ENCODE results near the gene GALK2. TPM values are rescaled to one million over a fixed set of nuclear protein-coding genes. Genes with fewer than 3 reads are reported as not detected.

GALK2 gene
- total RNA-seq, 1 donor from 2014 or later = 23.5 TPM

DNA sequence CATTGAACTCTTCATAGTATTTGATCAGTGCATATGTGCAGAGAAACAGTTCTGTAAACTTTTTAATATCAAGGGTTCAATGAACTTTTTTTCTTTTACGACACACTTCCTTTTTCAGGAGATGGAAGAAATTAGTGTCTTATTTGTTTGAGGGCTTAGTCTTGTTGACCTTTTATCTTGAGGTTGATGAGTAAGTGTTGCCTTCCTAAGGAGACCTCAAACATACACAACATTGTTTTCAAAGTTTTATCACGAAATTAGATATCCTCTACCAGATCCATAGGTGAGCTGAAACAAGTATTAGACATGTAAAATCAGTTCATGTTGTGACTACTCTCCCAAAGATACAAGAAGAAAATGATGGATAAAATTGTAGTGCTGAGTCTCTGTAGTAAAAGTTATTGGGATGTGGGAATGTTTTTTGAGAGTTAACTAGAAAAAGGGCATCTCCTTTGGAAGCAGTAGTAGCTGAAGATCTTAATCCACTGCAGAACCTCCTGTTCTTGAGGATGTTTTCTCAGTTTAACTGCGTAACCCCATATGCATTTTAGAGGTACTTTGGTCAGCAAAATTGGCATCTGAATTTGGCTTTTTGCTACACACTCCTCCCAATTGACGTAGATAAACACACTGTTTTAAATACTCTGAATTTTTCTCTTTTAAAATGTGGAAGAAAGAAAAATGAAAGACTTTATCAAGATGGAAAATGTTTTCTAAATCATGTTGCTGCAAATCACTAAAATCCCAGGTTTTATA, 116.8 kb downstream of the GALK2 start:
- peak overlapping the region; percentile 9 for H3K4me3 Mint-ChIP-seq
- intact Hi-C loops (cut with micrococcal nuclease) = loop anchor here (1.0 to 5.0 kb wide), 6 partner anchors 40 to 975 kb away; partner anchors contain the start of genes COPS2, DTWD1 and FAM227B
- DNase-seq (ENCODE audit: low spot score) = no peak
- H3K27me3 Mint-ChIP-seq (ENCODE audit: insufficient read depth) = no peaks in the 10 kb centered on the region
- H3K4me1 Mint-ChIP-seq (ENCODE audit: low read depth) = peaks cover 55% of the 10 kb centered on the region
- H3K9me3 Mint-ChIP-seq = peaks cover 14% of the 10 kb centered on the region
- peaks cover 63% of the 10 kb centered on the region for H3K36me3 Mint-ChIP-seq (ENCODE audit: low read depth)
- peak overlapping the region; percentile 85 for H3K27ac Mint-ChIP-seq

DNA sequence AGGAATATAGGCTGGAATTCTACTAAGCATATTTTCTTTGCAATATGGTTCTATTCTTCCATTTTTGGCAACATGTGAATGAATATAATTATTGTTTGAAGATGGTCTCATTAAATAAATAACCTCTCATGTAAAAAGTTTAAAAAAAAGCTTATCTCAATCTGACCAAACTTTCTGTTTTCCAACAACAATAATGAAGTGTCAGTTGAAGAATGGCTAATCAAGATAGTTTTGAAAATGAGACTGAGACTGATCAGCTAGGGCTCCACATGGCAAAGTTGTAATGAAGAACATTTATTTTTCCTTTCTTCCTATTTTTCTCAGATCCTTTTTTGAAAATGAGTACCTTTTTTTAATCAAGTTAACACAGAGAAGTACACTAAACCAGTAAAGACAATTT, 117.4 kb downstream of the GALK2 start:
- Mint-ChIP-seq H3K36me3 (ENCODE audit: low read depth) (peaks cover 65% of the 10 kb centered on the region), H3K27me3 (ENCODE audit: insufficient read depth) (no peaks in the 10 kb centered on the region), H3K4me3 (no peak overlapping the region), H3K27ac (peak overlapping the region; percentile 82), H3K9me3 (peaks cover 14% of the 10 kb centered on the region), H3K4me1 (ENCODE audit: low read depth) (peaks cover 56% of the 10 kb centered on the region)
- intact Hi-C loops (cut with micrococcal nuclease) = loop anchor here (5.0 kb wide), 5 partner anchors 40 to 975 kb away; partner anchors contain the start of genes COPS2, DTWD1 and FAM227B
- no peak for DNase-seq (ENCODE audit: low spot score)

DNA sequence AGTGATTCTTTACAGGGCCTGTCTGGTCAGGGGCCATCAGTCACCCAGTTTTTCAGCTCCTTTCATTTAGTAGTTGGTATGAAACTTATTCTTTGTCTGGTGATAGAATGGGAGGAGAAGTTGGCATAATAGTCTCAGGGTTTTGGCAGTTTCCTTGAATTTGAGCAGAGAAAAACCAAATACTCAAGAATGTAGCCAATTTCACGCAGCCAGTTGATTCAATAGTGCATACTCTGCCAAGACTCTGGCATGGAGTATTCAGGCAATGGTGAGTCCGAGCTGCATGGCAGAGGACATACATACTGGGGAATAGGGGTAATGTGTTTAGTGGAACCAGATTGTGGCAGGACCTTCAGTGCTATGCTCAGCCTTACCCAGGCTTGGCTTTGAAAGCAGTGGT, 118.3 kb downstream of the GALK2 start:
- peaks cover 56% of the 10 kb centered on the region for H3K4me1 Mint-ChIP-seq (ENCODE audit: low read depth)
- H3K4me3 Mint-ChIP-seq = no peak overlapping the region
- intact Hi-C loops (cut with micrococcal nuclease) = loop anchor here (5.0 kb wide), 5 partner anchors 39 to 974 kb away; partner anchors contain the start of genes COPS2, DTWD1 and FAM227B
- H3K27ac Mint-ChIP-seq = peak overlapping the region; percentile 82
- no peak for DNase-seq (ENCODE audit: low spot score)
- no peaks in the 10 kb centered on the region for H3K27me3 Mint-ChIP-seq (ENCODE audit: insufficient read depth)
- H3K36me3 Mint-ChIP-seq (ENCODE audit: low read depth) = peaks cover 62% of the 10 kb centered on the region
- H3K9me3 Mint-ChIP-seq = peaks cover 14% of the 10 kb centered on the region

DNA sequence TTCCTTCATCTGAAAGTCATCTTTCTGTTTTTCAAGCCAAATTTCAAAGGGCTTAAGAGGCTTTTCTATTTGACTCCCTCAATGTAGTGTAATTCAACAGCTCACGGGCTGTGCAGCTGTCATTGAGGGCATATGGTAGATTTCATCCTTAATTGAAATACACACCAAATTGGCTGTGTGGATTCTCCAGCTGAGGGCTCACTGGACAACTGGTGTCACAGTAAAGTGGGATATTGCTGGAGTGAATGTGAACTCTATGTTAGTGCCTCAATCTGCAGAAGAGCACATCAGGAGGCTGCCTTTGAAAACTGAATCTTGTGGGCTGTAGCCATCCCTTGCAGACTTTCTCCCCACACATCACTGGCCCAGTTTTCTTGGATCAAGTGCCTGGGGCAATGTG, 120.1 kb downstream of the GALK2 start:
- peaks cover 53% of the 10 kb centered on the region for H3K36me3 Mint-ChIP-seq (ENCODE audit: low read depth)
- DNase-seq (ENCODE audit: low spot score) = no peak
- intact Hi-C loops (cut with micrococcal nuclease) = no loop called here
- peaks cover 54% of the 10 kb centered on the region for H3K4me1 Mint-ChIP-seq (ENCODE audit: low read depth)
- no peaks in the 10 kb centered on the region for H3K27me3 Mint-ChIP-seq (ENCODE audit: insufficient read depth)
- no peak overlapping the region for H3K4me3 Mint-ChIP-seq
- H3K27ac Mint-ChIP-seq = peak overlapping the region; percentile 11
- peaks cover 10% of the 10 kb centered on the region for H3K9me3 Mint-ChIP-seq

DNA sequence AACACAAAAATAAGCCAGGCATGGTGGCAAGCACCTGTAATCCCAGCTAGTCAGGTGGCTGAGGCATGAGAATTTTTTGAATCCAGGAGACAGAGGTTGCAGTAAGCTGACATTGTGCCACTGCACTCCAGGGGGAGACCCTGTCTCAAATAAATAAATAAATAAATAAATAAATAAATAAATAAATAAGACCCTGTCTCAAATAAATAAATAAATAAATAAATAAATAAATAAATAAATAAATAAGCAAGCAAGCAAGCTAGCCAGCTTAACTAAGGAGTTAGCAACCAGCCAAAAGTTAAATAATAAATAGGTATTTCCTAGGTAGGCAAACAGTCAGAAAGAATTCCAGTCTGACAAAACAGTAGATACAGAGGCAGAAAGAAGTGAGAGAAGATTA, 123.9 kb downstream of the GALK2 start:
- Mint-ChIP-seq H3K4me1 (ENCODE audit: low read depth) (peaks cover 16% of the 10 kb centered on the region), H3K36me3 (ENCODE audit: low read depth) (peaks cover 37% of the 10 kb centered on the region), H3K27me3 (ENCODE audit: insufficient read depth) (no peaks in the 10 kb centered on the region), H3K9me3 (peaks cover 3% of the 10 kb centered on the region), H3K4me3 (no peak overlapping the region), H3K27ac (no peak overlapping the region)
- DNase-seq (ENCODE audit: low spot score) = no peak
- intact Hi-C loops (cut with micrococcal nuclease) = no loop called here

DNA sequence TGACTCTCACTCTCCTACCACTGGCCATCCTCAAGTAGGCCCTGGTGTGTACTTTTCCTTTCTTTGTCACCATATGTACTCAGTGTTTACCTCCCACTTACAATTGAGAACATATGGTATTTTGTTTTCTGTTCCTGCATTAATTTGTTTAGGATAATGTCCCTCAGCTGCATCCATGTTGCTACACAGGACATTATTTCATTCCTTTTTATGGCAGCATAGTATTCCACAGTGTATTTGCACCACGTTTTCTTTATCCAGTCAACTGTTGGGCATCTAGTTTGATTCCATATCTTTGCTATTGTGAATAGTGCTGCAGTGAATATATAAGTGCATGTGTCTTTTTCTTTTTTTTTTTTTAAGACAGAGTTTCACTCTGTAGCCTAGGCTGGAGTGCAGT, 126.2 kb downstream of the GALK2 start:
- intact Hi-C loops (cut with micrococcal nuclease) = no loop called here

DNA sequence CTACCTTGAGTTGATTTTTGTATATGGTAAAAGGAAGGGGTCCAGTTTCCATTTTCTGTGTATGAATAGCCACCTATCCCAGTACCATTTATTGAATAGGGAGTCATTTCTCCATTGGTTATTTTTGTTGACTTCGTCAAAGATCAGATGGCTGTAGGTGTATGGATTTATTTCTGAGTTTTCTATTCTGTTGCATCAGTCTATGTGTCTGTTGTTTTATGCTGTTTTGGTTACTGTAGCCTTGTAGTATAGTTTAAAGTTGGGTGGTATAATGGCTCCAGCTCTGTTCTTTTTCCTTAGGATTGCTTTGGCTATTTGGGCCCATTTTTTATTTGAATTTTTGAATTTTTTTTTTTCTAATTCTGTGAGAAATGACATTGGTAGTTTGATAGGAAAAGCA, 127.5 kb downstream of the GALK2 start:
- Mint-ChIP-seq H3K27me3 (ENCODE audit: insufficient read depth) (no peaks in the 10 kb centered on the region), H3K4me3 (no peak overlapping the region), H3K27ac (no peak overlapping the region), H3K4me1 (ENCODE audit: low read depth) (no peaks in the 10 kb centered on the region), H3K36me3 (ENCODE audit: low read depth) (peaks cover 23% of the 10 kb centered on the region), H3K9me3 (peaks cover 15% of the 10 kb centered on the region)
- intact Hi-C loops (cut with micrococcal nuclease) = no loop called here
- DNase-seq (ENCODE audit: low spot score) = no peak

More for the DNA sequence above, 126.2 kb downstream of the GALK2 start:
- no peak for DNase-seq (ENCODE audit: low spot score)
- Mint-ChIP-seq H3K4me1 (ENCODE audit: low read depth) (peaks cover 7% of the 10 kb centered on the region), H3K9me3 (peaks cover 15% of the 10 kb centered on the region), H3K27ac (no peak overlapping the region), H3K4me3 (no peak overlapping the region), H3K27me3 (ENCODE audit: insufficient read depth) (no peaks in the 10 kb centered on the region), H3K36me3 (ENCODE audit: low read depth) (peaks cover 30% of the 10 kb centered on the region)

DNA sequence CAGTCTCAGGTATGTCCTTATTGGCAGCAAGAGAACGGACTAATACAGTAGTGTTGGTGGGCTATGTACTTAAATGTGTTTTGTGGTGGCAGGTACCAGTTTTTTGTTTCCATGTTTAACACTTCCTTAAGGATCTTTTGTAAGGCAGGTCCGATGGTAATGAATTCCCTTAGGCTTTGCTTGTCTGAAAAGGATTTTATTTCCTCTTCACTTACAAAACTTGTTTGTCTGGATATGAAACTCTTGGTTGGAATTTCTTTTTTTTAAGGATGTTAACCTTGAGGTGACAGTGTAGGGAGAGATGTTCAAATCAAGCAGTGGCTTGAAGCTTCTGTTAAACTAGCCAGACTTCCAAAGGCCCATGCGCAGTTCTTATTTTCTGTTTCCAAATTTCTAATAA, 130.8 kb downstream of the GALK2 start:
- peaks cover 26% of the 10 kb centered on the region for H3K36me3 Mint-ChIP-seq (ENCODE audit: low read depth)
- no peaks in the 10 kb centered on the region for H3K27me3 Mint-ChIP-seq (ENCODE audit: insufficient read depth)
- H3K9me3 Mint-ChIP-seq = peaks cover 15% of the 10 kb centered on the region
- intact Hi-C loops (cut with micrococcal nuclease) = no loop called here
- no peak overlapping the region for H3K27ac Mint-ChIP-seq
- H3K4me3 Mint-ChIP-seq = no peak overlapping the region
- H3K4me1 Mint-ChIP-seq (ENCODE audit: low read depth) = no peaks in the 10 kb centered on the region
- no peak for DNase-seq (ENCODE audit: low spot score)

DNA sequence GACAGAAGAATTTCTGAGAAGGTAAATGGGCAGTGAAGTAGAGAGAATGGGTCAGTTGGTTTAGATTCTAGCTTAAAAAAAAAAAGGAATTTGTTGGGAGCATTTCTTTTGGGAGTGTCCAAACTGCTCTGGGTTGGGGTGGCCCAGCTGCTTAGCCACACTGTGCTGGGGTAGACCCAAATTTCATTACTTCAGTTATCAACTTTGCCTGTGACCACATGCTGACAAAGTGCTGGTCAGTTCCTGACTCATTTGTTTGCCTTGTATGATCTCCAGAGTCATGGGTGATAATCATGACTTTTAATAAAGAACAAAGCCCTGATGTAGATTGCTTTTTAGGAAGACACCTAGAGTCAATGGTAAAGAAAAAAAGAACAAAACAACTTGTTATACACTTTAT, 131.5 kb downstream of the GALK2 start:
- H3K27me3 Mint-ChIP-seq (ENCODE audit: insufficient read depth) = no peaks in the 10 kb centered on the region
- no peak for DNase-seq (ENCODE audit: low spot score)
- peaks cover 15% of the 10 kb centered on the region for H3K9me3 Mint-ChIP-seq
- intact Hi-C loops (cut with micrococcal nuclease) = no loop called here
- no peaks in the 10 kb centered on the region for H3K4me1 Mint-ChIP-seq (ENCODE audit: low read depth)
- H3K27ac Mint-ChIP-seq = no peak overlapping the region
- peaks cover 22% of the 10 kb centered on the region for H3K36me3 Mint-ChIP-seq (ENCODE audit: low read depth)
- H3K4me3 Mint-ChIP-seq = no peak overlapping the region

DNA sequence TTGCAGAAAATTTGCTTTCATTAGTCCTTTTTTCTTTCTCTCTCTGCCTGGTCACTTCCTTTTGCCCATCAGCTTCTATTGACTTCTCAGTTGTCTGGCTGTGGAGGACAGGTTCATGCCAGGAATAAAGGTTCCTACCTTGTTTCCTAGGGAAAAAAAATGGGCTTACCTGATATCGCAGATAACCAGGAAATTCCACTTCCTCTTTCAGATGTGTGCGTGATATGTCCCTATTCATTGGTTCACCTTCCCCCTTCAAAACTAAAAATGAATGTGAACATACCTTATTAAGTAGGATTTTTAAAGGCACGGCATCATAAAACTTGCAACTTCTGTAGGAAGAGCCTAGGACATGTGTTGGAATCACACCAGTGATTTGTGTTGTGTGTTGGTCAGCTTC, 133.0 kb downstream of the GALK2 start:
- no peak for DNase-seq (ENCODE audit: low spot score)
- no peaks in the 10 kb centered on the region for H3K27me3 Mint-ChIP-seq (ENCODE audit: insufficient read depth)
- peaks cover 25% of the 10 kb centered on the region for H3K36me3 Mint-ChIP-seq (ENCODE audit: low read depth)
- no peak overlapping the region for H3K4me3 Mint-ChIP-seq
- H3K4me1 Mint-ChIP-seq (ENCODE audit: low read depth) = no peaks in the 10 kb centered on the region
- intact Hi-C loops (cut with micrococcal nuclease) = no loop called here
- H3K27ac Mint-ChIP-seq = no peak overlapping the region
- H3K9me3 Mint-ChIP-seq = peaks cover 15% of the 10 kb centered on the region

DNA sequence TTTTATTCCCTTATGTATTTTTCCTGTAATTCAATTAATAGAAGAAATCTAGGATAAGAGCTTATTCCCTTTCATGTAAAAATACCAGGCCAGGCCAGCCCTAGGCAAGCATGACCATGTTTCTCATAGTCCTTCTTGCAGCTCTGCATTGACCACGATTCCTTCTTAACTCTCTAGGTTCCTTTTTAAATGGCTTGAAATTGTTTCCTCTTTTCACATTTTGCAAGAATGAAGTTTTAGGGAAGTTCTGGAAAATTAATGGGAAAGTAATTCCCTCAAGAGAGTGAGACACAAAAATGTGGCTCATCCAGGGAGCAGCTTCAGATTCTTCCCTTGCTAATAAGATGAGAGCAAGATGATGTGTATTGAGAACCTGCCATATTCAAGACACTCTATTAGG, 136.5 kb downstream of the GALK2 start:
- no peaks in the 10 kb centered on the region for H3K27me3 Mint-ChIP-seq (ENCODE audit: insufficient read depth)
- no peak overlapping the region for H3K4me3 Mint-ChIP-seq
- intact Hi-C loops (cut with micrococcal nuclease) = no loop called here
- DNase-seq (ENCODE audit: low spot score) = no peak
- H3K9me3 Mint-ChIP-seq = peaks cover 7% of the 10 kb centered on the region
- H3K27ac Mint-ChIP-seq = no peak overlapping the region
- H3K4me1 Mint-ChIP-seq (ENCODE audit: low read depth) = no peaks in the 10 kb centered on the region
- peaks cover 37% of the 10 kb centered on the region for H3K36me3 Mint-ChIP-seq (ENCODE audit: low read depth)

DNA sequence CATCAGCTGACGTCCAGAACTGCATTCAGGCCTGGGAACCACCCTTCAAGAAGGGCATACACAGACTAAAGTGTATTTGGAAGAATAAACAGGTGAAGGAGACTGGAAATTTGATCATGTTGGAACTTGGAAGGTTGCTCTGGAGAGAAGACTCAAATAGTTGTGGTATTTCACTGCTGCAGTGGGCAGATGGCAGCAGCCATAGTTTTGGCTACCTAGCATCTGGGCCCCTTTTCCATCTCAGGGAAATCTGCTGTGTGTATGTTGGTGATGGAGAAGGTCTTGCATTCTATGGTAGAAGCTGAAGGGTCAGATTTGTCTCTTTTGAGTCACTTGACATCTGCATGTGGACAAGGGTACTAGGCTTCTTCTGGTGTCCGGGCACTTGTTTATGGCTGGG, 138.6 kb downstream of the GALK2 start:
- H3K36me3 Mint-ChIP-seq (ENCODE audit: low read depth) = peaks cover 36% of the 10 kb centered on the region
- DNase-seq (ENCODE audit: low spot score) = no peak
- no peak overlapping the region for H3K4me3 Mint-ChIP-seq
- no peak overlapping the region for H3K27ac Mint-ChIP-seq
- peaks cover 6% of the 10 kb centered on the region for H3K4me1 Mint-ChIP-seq (ENCODE audit: low read depth)
- peaks cover 7% of the 10 kb centered on the region for H3K9me3 Mint-ChIP-seq
- H3K27me3 Mint-ChIP-seq (ENCODE audit: insufficient read depth) = no peaks in the 10 kb centered on the region
- intact Hi-C loops (cut with micrococcal nuclease) = no loop called here

DNA sequence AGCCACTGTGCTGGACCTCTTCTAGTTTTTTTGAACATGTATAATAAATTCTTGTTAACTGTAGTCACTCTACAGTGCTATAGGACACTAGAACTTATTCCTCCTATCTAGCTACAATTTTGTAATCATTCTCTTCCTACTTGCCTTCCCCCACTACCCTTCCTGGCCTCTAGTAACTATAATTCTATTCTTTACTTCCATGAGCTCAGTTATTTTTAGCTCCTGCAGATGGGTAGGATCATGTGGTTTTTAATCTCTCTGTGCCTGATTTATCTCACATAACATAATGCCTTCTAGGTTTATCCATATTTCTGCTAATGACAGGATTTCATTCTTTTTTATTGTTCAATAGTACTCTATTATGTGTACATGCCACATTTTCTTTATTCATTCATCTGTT, 139.8 kb downstream of the GALK2 start:
- DNase-seq (ENCODE audit: low spot score) = no peak
- H3K4me1 Mint-ChIP-seq (ENCODE audit: low read depth) = peaks cover 6% of the 10 kb centered on the region
- intact Hi-C loops (cut with micrococcal nuclease) = no loop called here
- H3K27me3 Mint-ChIP-seq (ENCODE audit: insufficient read depth) = no peaks in the 10 kb centered on the region
- no peak overlapping the region for H3K27ac Mint-ChIP-seq
- H3K36me3 Mint-ChIP-seq (ENCODE audit: low read depth) = peaks cover 28% of the 10 kb centered on the region
- peaks cover 7% of the 10 kb centered on the region for H3K9me3 Mint-ChIP-seq
- H3K4me3 Mint-ChIP-seq = no peak overlapping the region
